ENCODE data around the gene ATP6V0D1. TPM values are rescaled to one million over a fixed set of nuclear protein-coding genes. Genes with fewer than 3 reads are reported as not detected.

Gene ATP6V0D1
- total RNA-seq, 1 donor from 2014 or later = 143 TPM

DNA sequence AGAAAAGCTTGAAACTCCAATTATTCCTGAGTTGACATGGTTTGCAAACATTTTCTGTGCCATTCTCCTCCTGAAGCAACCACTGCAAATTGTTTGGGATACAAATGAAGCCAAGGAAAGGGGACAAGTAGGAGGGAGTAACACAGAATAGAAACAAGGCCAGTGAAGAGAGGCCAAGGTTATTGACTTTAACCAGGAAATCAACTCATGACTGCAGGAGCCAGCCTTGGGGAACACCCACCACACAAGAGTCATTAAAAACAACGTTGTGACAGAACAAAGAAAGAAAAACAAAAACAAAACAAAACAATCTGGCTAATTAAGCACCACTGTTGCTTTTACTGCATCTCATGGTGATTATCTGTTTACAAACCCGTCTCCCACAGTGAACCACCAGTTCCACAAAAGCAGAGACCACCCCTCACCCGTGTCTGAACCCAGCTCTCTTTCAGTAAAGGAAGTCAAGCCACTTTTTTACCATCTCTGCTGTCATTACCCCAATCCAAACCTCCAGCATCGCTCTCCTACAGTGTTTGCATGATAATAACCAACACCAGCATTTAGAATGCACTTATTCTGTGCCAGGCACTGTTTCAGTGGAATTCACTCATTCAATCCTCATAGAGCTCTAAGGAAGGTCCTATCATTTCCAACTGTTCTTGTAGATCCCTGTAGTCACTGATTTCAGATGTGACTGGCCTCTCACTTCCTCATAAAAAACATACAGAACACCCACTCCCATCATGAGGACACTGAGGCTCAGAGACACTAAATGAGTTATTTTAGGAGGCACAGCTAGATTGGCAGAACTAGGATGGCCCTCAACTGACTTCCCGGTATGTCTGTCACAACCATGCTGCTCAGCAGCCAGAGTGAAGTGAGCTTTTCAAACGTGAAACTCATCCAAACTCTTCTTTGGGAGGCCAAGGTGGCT, 66.7 kb downstream of the ATP6V0D1 start:
- Histone ChIP-seq H3K36me3 (no peaks in the 10 kb centered on the region), H3K9me3 (no peaks in the 10 kb centered on the region), H3K27ac (peak overlapping the region; percentile 24), H3K4me1 (peaks cover 16% of the 10 kb centered on the region), H3K27me3 (no peaks in the 10 kb centered on the region), H3K4me3 (no peak overlapping the region)
- intact Hi-C loops (cut with DNase I) = no loop called here
- ATAC-seq (no peak), DNase-seq (no peak)
- TF ChIP-seq, protein P1, sequence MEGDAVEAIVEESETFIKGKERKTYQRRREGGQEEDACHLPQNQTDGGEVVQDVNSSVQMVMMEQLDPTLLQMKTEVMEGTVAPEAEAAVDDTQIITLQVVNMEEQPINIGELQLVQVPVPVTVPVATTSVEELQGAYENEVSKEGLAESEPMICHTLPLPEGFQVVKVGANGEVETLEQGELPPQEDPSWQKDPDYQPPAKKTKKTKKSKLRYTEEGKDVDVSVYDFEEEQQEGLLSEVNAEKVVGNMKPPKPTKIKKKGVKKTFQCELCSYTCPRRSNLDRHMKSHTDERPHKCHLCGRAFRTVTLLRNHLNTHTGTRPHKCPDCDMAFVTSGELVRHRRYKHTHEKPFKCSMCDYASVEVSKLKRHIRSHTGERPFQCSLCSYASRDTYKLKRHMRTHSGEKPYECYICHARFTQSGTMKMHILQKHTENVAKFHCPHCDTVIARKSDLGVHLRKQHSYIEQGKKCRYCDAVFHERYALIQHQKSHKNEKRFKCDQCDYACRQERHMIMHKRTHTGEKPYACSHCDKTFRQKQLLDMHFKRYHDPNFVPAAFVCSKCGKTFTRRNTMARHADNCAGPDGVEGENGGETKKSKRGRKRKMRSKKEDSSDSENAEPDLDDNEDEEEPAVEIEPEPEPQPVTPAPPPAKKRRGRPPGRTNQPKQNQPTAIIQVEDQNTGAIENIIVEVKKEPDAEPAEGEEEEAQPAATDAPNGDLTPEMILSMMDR (IDR thresholded peaks at IDR 0.05) = no peak

DNA sequence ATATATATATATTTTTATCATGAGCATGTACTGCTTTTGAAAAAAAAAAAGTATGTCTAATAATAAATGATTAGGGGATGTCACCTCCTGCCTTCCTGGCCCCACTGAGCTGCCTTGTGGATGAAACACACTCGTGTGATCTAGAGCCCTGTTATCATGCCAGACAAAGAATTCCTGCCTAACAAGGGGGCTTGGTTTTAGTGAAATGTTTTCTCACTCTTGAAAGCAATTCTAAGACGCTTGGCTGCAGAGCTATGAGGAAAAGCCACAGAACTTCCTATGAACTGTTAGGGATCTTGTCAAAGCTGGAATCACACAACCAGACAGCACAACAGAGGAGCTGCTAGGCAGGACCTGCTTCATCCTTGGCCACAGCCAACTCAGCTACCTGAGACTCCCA, 68.7 kb downstream of the ATP6V0D1 start:
- Histone ChIP-seq H3K4me3 (no peak overlapping the region), H3K27me3 (no peaks in the 10 kb centered on the region), H3K36me3 (no peaks in the 10 kb centered on the region), H3K27ac (no peak overlapping the region), H3K9me3 (no peaks in the 10 kb centered on the region), H3K4me1 (peaks cover 16% of the 10 kb centered on the region)
- ATAC-seq (no peak), DNase-seq (no peak)
- TF ChIP-seq, protein P1 (IDR thresholded peaks at IDR 0.05) = no peak
- intact Hi-C loops (cut with DNase I) = no loop called here

DNA sequence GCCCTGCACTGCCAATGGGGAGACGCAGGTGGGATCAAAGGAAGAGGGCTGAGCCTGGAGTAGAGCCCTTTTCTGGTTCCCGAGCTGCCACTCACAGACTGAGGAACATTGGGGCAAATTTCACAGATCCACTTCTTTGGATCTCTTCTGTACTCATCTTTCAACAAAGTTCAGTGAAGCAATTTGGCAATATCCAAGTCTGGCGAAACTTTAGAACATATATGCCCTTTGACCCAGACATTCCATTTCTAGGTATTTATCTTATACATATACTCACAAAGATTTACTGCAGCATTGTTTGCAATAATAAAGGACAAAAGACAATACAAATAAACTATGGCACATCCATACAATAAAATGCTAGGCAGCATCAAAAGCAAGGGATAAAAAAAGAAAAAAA, 69.6 kb downstream of the ATP6V0D1 start:
- Histone ChIP-seq H3K4me1 (peaks cover 16% of the 10 kb centered on the region), H3K4me3 (no peak overlapping the region), H3K27ac (no peak overlapping the region), H3K9me3 (no peaks in the 10 kb centered on the region), H3K36me3 (no peaks in the 10 kb centered on the region), H3K27me3 (no peaks in the 10 kb centered on the region)
- TF ChIP-seq, protein P1 (IDR thresholded peaks at IDR 0.05) = no peak
- DNase-seq (no peak), ATAC-seq (no peak)
- intact Hi-C loops (cut with DNase I) = no loop called here

DNA sequence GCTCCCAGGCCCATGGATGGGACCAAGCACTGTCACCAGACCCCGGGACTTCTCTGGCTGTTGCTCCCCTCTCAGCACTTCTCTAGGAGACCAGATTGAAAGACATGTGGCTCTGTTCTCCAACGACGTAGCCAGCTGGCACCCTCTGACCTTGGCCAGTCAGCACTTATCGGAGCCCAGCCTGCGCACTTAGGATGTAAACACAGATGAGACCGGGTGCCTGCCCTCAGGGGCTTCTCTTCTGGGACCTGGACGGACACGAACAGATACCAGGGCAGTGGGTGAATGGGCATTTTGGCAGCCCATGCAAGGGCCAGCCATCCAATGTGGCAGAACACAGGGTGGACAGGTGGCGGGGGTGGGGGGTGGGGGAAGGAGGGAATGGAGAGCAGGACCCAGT, 71.3 kb downstream of the ATP6V0D1 start:
- ATAC-seq (no peak), DNase-seq (no peak)
- H3K27ac ChIP-seq = no peak overlapping the region
- no peaks in the 10 kb centered on the region for H3K9me3 ChIP-seq
- H3K4me3 ChIP-seq = no peak overlapping the region
- H3K4me1 ChIP-seq = peaks cover 8% of the 10 kb centered on the region
- H3K27me3 ChIP-seq = no peaks in the 10 kb centered on the region
- intact Hi-C loops (cut with DNase I) = no loop called here
- no peaks in the 10 kb centered on the region for H3K36me3 ChIP-seq
- TF ChIP-seq, protein P1 (IDR thresholded peaks at IDR 0.05) = no peak

DNA sequence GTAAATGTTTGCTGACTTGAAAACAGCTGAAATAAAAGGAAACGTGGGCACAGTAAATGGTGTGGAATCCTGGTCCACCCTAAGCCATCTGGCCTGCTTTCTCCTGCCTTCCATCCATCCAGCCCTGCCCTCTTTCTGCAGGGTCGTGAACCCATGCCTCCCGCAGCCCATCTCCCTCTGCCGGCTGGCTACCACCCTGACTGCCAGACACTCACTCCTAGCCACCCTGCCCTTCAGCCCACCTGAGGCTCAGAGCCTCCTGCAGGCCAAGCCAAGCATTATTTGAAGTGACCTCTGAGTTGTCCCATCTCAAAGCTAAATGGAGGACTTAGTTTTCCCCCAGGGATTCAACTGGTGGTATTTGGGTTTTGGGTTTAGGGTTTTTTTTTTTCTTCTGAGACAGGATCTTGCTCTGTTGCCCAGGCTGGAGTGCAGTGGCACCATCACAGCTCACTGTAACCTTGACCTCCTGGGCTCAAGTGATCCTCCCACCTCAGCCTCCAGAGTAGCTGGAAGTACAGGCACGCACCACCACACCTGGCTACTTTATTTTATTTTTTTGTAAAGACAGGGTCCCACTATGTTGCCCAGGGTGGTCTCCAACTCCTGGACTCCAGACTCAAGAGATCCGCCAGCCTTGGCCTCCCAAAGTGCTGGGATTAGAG, 73.0 kb downstream of the ATP6V0D1 start:
- H3K4me1 ChIP-seq = peaks cover 4% of the 10 kb centered on the region
- TF ChIP-seq, protein P1 (IDR thresholded peaks at IDR 0.05) = no peak
- H3K4me3 ChIP-seq = no peak overlapping the region
- no peak overlapping the region for H3K27ac ChIP-seq
- ATAC-seq = no peak
- intact Hi-C loops (cut with DNase I) = no loop called here
- H3K9me3 ChIP-seq = no peaks in the 10 kb centered on the region
- H3K27me3 ChIP-seq = no peaks in the 10 kb centered on the region
- DNase-seq = no peak
- H3K36me3 ChIP-seq = no peaks in the 10 kb centered on the region

Measured in upper lobe of right lung (tissue), 1 donor.